Stomach (tissue), 9 donors: ENCODE measurements around the gene ZNF778. TPM values are rescaled to one million over a fixed set of nuclear protein-coding genes. Genes with fewer than 3 reads are reported as not detected.
"Not testable (repeated sequence)": the region's sequence is repeated elsewhere in the genome, so short reads cannot be mapped to it uniquely, and the experiment has no call there.

Experiments
- DNase-seq, 2 donors: peaks; one replicate each; pipeline versions ENCODE4 v3.0.0 to v3.0.0-alpha.2; 2013 to 2019
- H3K27ac ChIP-seq, 5 donors: fragments of 200-600 bp in 4 of 5; sonication (generic) in 4 of 5; one replicate each; pipeline ENCODE4 v1.5.1; 2013 to 2019; ENCODE audit warnings: mild to moderate bottlenecking in 1 of 5, moderate library complexity in 1 of 5
- H3K27me3 ChIP-seq, 3 donors: fragments of 200-600 bp; sonication (generic); one replicate each; pipeline ENCODE4 v1.5.1; 2017 to 2019; ENCODE audit warnings: mixed run types in 1 of 3
- H3K36me3 ChIP-seq, 4 donors: fragments of 200-600 bp; sonication (generic); 1 replicate in 3 of 4; 2 replicates in 1 of 4; pipeline ENCODE4 v1.5.1; 2016 to 2019
- H3K4me1 ChIP-seq, 4 donors: fragments of 200-600 bp; sonication (generic); one replicate each; pipeline ENCODE4 v1.5.1; 2016 to 2019
- H3K4me3 ChIP-seq, 4 donors: fragments of 200-600 bp; sonication (generic) in 3 of 4; one replicate each; pipeline ENCODE4 v1.5.1; 2016 to 2019; ENCODE audit warnings: mild to moderate bottlenecking in 1 of 4
- H3K9me3 ChIP-seq, 4 donors: fragments of 200-600 bp; sonication (generic); one replicate each; pipeline ENCODE4 v1.5.1; 2016 to 2019
- EP300 ChIP-seq: sonication (generic); formaldehyde crosslinking; IDR thresholded peaks from one replicate; pipeline ENCODE4 v1.6.1; 2017; ENCODE audit warnings: antibody characterized with exemption
- POLR2A ChIP-seq, 4 donors: fragments of 450-650 bp; IDR thresholded peaks; one replicate each; pipeline ENCODE4 v1.6.1; 2016; ENCODE audit warnings: antibody characterized with exemption in 4 of 4, control low read depth in 2 of 4, mild to moderate bottlenecking in 1 of 4, moderate library complexity in 1 of 4
- POLR2AphosphoS5 ChIP-seq, 3 donors: sonication (generic); formaldehyde crosslinking; IDR thresholded peaks; one replicate each; pipeline ENCODE4 v1.6.1; 2016; ENCODE audit warnings: antibody characterized with exemption in 3 of 3
- WGBS, 5 donors: extraction: QIAGEN DNeasy Blood & Tissue Kit in 3 of 5; methylation state at CpG; one replicate each; pipeline versions ENCODE4 v1.1.5 to v1.1.7; 2013 to 2018; 5-methylcytosine and 5-hydroxymethylcytosine counted together
- intact Hi-C: fragments of 100-400 bp; cut with DNase I; formaldehyde crosslinking; loops from one replicate; pipeline ENCODE4 v1.15.1; 2023; ENCODE audit warnings: low total_unique reads
- polyA plus RNA-seq, 3 donors: library from polyadenylated mRNA; stranded (reverse); fragments of 200-250 nt; gene quantifications; one replicate each; pipeline ENCODE4 v1.2.3, GENCODE V29; 2013
- total RNA-seq, 5 donors: library from RNA; depleted of rRNA; stranded (reverse); fragments of >200 nt; gene quantifications; one replicate each; pipeline versions ENCODE4 v1.1.0 to v1.2.3, GENCODE V29; 2014 to 2016
- TF ChIP-seq, protein P1 (sequence below), 7 experiments: fragments of 450-650 bp in 4 of 7; fragments of 200-600 bp in 3 of 7; sonication (generic) in 3 of 7; IDR thresholded peaks; one replicate each; pipeline ENCODE4 v1.5.1; 2016 to 2019; ENCODE audit warnings: antibody characterized with exemption in 7 of 7, control low read depth in 2 of 7, mild to moderate bottlenecking in 1 of 7
- donor health status: healthy with polysubstance abuse.
- donor health status: Bipolar disorder and iron deficiency.
- donor health status: healthy.

ZNF778 gene
- total and polyA plus RNA-seq, 8 donors: 1.2 to 11.7 (median 4.5) TPM

DNA sequence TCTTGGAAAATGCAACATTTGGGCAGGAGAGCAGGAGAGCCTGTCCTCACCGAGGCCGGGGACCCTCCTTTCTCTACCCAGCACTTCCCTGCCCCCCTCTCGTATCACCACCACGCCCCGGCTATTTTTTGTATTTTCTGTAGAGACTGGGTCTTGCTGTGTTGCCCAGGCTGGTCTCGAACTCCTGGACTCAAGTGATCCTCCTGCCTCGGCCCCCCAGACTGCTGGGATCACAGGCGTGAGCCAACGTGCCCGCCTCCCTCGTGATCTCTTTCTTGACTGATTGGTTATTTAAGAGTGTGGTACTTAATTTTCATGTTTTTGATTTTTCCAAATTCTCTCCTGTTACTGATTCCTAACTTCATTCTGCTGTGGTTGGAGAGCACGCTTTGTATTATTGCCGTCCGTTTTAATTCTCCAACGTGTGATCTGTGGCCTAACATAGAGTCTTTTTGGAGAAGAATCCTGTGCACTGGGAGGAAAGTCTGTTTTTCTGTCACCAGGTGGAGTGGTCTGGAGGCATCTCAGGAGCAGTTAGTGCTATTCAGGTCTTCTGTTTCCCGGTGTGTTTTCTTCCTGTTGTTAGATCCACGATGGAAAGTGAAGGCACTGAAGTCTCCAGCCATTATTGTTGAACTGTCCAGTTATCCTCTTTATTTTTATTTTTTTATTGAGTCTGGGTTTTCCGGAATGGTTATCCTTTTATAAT is 40.4 kb downstream of the ZNF778 start:
- Histone ChIP-seq H3K36me3 (no peaks in the 10 kb centered on the region), H3K4me1 (peaks cover 13 to 26% (median 19%) of the 10 kb centered on the region in 4 donors), H3K4me3 (peak overlapping the region in 2 of 4 donors; percentile 34 to 57), H3K27me3 (peaks cover 0 to 46% (median 9%) of the 10 kb centered on the region in 3 donors), H3K27ac (no peak overlapping the region), H3K9me3 (peaks cover 0 to 12% (median 7%) of the 10 kb centered on the region in 4 donors)
- 70 to 78% (median 71%) methylated on average over 17 to 18 of the region's 18 CpGs for WGBS, 5 donors
- DNase-seq: no peak
- TF ChIP-seq, protein P1, sequence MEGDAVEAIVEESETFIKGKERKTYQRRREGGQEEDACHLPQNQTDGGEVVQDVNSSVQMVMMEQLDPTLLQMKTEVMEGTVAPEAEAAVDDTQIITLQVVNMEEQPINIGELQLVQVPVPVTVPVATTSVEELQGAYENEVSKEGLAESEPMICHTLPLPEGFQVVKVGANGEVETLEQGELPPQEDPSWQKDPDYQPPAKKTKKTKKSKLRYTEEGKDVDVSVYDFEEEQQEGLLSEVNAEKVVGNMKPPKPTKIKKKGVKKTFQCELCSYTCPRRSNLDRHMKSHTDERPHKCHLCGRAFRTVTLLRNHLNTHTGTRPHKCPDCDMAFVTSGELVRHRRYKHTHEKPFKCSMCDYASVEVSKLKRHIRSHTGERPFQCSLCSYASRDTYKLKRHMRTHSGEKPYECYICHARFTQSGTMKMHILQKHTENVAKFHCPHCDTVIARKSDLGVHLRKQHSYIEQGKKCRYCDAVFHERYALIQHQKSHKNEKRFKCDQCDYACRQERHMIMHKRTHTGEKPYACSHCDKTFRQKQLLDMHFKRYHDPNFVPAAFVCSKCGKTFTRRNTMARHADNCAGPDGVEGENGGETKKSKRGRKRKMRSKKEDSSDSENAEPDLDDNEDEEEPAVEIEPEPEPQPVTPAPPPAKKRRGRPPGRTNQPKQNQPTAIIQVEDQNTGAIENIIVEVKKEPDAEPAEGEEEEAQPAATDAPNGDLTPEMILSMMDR (IDR thresholded peaks at IDR 0.05): no peak
- TF ChIP-seq POLR2AphosphoS5 (IDR thresholded peaks at IDR 0.05) (no peak), EP300 (no peak), POLR2A (IDR thresholded peaks at IDR 0.05) (no peak)
- intact Hi-C loops: no loop called here

DNA sequence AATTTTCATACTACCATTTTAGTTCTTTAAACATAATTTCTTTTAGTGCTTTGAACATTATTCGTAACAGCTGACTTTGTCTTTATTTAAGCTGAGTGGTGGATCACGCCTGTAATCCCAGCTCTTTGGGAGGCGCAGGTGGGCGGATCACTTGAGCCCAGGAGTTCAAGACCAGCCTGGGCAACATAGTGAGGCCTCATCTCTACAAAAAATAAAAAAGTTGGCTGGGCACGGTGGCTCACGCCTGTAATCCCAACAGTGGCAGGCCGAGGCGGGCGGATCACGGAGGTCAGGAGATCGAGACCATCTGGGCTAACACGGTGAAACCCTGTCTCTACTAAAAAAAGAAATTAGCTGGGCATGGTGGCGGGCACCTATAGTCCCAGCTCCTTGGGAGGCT is 42.4 kb downstream of the ZNF778 start:
- intact Hi-C loops, H3K36me3 ChIP-seq, H3K27ac ChIP-seq, DNase-seq, H3K4me3 ChIP-seq: not testable (repeated sequence)
- Histone ChIP-seq H3K4me1 (peaks cover 13 to 26% (median 19%) of the 10 kb centered on the region in 4 donors), H3K9me3 (peaks cover 0 to 15% (median 9%) of the 10 kb centered on the region in 4 donors), H3K27me3 (peaks cover 0 to 46% (median 9%) of the 10 kb centered on the region in 3 donors)
- WGBS, 5 donors: 91 to 95% (median 92%) methylated on average over 13 of the region's 13 CpGs

DNA sequence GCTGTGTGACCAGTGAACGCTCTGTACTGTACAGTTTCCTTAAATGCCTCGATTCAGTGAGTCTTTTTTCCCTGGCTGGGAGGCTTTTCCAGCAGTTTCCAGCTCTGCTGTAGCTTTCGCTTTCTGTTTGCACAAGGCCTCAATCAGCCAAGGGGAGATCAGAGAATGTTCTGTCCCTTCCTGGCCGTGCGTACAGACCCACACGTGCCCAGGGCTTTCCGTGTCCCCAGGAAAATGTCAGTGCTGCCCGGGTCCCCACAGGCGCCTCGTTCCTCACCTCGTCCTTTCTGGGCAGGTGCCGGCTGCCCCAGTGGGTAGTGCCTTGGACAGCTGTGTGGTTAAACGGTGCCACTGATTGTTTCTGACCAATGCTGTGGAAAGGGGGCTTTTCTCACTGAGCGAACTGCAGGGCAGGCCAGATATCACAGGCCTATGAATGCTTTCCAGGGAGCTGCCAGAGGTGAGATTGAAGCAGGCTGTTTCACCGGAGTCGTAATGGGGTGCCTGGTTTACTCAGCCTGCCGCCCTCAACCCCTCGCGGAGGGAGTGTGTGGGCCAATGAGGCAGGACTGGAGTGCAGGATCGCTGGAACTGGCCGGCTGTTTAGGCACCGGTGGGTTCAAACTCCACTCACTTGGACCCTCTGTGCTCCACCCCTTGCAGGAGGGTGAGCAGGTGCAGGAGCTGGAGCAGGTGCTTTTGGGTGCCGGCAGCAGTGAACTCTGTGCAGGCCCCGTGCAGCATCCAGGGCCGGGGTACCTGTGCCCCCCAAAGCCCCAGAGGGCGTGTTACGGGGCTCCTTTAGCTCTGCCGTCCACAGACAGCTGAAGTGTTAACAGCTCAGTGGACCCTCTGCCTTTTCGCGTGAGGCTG is 44.4 kb downstream of the ZNF778 start:
- Histone ChIP-seq H3K4me1 (peaks cover 7 to 20% (median 12%) of the 10 kb centered on the region in 4 donors), H3K27ac (peak overlapping the region in 4 of 5 donors; percentile 24 to 67 (median 34)), H3K36me3 (peaks cover 6 to 27% (median 25%) of the 10 kb centered on the region in 4 donors), H3K27me3 (peaks cover 0 to 30% (median 9%) of the 10 kb centered on the region in 3 donors), H3K9me3 (peaks cover 0 to 15% (median 9%) of the 10 kb centered on the region in 4 donors), H3K4me3 (peak overlapping the region in 1 of 4 donors; percentile 15)
- intact Hi-C loops: no loop called here
- WGBS, 5 donors: 66 to 83% (median 76%) methylated on average over 24 to 30 of the region's 30 CpGs
- DNase-seq: peak in 1 of 2 donors; percentile 40
- TF ChIP-seq POLR2A (IDR thresholded peaks at IDR 0.05) (no peak), EP300 (no peak), POLR2AphosphoS5 (IDR thresholded peaks at IDR 0.05) (no peak)
- TF ChIP-seq, protein P1 (IDR thresholded peaks at IDR 0.05): no peak

DNA sequence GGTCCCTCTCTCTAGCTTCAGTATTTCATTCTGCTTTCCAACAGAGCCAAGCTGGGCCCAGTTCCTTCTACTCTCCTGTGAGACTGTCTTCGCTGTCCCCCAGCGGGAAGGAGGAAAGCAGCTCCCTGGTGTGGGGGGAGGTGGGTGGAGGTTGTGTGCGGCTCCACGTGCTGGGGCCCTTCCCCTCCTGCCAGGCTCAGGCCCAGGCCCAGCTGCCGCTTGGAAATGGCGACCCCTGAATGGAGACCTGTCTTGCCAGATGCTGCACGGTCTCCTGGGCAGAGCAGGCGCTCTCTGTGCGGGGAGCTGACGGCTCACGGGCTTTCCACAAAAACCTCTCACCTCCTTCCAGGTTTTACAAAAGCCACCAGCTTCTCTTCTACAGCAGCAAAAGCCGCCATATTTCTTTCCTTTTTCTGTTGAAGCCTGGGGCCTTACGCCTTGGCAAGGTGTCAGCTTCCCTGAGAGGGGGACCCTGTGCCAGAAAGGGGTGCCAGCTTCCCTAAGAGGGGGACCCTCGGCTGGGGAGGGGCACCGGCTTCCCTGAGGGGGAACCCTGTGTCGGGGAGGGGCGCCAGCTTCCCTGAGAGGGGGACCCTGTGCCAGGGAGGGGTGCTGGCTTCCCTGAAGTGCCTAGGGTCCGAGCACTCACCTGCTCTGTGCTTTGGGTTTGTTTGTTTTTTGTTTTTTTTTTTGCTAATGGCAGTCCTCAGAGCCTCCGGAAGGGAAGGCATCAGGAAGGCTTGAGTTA is 47.5 kb downstream of the ZNF778 start:
- DNase-seq: no peak
- 87 to 94% (median 91%) methylated on average over 19 of the region's 19 CpGs for WGBS, 5 donors
- TF ChIP-seq, protein P1 (IDR thresholded peaks at IDR 0.05): no peak
- no peak for TF ChIP-seq EP300
- no peak for TF ChIP-seq POLR2A (IDR thresholded peaks at IDR 0.05)
- TF ChIP-seq POLR2AphosphoS5 (IDR thresholded peaks at IDR 0.05): no peak

More for the DNA sequence above, 47.5 kb downstream of the ZNF778 start:
- peaks cover 0 to 4% (median 0%) of the 10 kb centered on the region in 3 donors for H3K27me3 ChIP-seq
- H3K9me3 ChIP-seq: peaks cover 0 to 15% (median 9%) of the 10 kb centered on the region in 4 donors
- intact Hi-C loops: no loop called here
- peaks cover 0 to 10% (median 3%) of the 10 kb centered on the region in 4 donors for H3K4me1 ChIP-seq
- H3K27ac ChIP-seq: no peak overlapping the region
- H3K36me3 ChIP-seq: peaks cover 24 to 51% (median 49%) of the 10 kb centered on the region in 4 donors
- no peak overlapping the region for H3K4me3 ChIP-seq
